ENCODE results near the gene MYPN.

The MYPN gene

DNA sequence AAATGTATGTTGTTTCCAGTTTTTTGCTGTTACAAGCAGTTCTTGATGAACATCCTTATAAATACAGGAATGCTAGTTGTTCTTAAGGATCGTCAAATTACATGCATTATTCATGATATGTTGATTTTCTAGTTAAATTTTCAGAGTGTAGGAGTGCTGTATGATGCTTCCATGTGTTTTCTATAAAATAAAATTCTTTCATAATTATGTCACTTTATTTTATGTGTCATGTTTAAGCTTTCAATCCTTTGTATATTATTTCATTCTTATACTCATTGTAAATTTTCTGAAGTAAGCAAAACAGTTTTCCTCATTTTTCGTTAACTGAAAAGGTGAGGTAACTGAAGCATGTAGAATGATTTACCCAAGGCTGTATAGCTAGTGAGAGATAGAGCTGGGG is 16.8 kb upstream of the MYPN start:
- no peak for DNase-seq (ENCODE audit: low read depth in 2 of 3, low spot score in 2 of 3)

DNA sequence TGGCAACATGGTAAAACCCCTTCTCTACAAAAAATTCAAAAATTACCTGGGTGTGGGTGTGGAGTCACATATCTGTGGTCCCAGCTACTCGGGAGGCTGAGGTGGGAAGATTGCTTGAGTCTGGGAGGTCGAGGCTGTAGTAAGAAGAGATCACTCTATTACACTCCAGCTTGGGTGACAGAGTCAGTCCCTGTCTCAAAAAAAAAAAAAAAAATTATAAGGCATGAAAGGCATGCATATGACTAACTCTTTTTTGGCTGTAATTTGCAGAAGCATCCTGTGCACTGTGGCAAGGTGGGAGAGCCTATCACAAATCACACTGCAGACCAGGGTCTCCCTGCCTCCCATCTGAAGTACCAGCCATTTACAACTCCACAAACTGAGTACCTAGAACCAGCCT is 14.1 kb upstream of the MYPN start:
- no peak for DNase-seq (ENCODE audit: low read depth in 2 of 3, low spot score in 2 of 3)

DNA sequence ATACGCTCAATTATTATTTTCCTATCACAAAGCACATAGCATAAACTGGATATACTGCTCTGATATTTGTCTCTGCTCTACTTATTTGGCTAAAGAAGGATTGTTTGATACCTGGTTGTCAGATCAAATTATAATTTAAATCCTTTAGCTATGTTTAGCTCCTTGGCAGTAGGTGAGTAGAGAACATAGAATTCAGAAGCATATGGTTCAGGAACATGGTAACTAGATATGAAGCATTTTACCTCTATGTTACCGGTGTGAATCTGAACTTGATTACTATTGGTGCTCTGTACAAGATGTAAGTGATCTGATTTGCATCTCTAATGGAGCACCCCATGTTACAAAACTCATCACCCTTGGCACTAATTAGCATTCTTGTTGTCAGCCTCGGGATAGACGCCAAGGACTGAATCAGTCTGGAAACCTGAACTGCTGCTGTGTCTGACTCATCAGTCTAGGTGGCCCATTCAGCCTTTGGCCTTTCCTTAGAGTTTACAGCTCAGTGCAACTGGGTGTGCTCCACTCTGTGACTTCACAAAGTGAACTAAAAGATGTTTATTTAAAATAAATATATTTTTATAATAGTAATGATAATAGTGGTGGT is 12.3 kb upstream of the MYPN start:
- DNase-seq (ENCODE audit: low read depth in 2 of 3, low spot score in 2 of 3) = no peak

DNA sequence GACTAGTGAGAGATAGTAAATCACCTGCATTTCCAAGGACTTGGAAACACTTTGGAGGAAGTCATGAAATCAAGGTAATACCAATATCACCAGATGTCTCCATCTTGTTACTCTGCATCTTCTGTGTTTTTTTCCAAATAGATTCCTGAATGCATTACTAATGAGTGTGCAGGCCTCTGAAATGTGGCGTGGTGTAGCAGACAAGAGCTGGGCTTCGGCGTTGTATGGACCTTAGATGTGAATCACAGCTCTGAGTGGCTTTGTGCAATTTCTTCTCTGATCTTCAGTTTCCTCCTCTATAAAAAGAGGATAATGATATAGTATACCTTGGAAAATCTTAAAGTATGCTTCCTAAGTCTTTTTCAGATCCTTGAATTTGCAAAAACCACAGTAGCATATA is 9.6 kb upstream of the MYPN start:
- DNase-seq (ENCODE audit: low read depth in 2 of 3, low spot score in 2 of 3) = no peak

DNA sequence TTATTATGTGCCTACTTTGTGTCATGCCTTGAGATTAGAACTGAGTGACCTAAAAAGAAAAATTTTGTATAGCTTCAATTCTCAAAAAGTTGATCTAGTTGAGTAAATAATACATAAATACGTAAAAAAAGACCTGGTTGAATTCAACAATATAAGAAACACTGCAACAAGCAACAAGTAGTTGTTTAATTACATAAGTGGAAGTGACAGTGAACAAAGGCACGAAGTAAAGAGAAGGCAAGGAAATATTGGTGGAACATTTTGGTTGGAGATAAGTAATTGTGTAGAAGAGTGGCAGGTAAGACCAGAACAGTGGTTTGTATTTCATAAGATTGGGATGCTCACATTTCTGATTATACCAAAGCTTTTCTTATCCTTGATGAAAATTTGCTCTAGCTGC is 8.2 kb upstream of the MYPN start:
- DNase-seq (ENCODE audit: low read depth in 2 of 3, low spot score in 2 of 3) = no peak

DNA sequence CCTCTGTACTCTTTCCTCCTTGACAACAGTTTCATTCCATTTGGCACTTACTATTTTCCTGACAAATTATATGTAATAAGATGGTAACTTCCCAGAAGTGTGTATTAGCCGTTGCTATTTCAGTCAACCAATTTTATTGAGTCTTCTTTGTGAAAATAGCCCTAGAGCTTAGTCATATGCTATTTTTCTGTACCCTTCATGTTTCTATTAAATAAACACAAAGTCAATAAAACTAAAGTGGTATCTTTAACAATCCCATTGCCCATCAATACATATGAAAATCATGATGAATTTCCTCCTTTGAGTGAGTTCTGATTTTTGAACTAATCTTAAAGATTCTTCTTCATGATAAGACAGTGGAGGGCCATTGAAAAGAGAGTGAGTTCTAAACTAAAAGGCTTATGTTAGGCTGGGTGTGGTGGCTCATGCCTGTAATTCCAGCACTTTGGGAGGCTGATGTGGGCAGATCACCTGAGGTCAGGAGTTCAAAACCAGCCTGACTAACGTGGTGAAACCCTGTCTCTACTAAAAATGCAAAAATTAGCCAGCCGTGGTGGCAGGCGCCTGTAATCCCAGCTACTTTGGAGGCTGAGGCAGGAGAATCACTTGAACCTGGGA is 5.9 kb upstream of the MYPN start:
- no peak for DNase-seq (ENCODE audit: low read depth in 2 of 3, low spot score in 2 of 3)

DNA sequence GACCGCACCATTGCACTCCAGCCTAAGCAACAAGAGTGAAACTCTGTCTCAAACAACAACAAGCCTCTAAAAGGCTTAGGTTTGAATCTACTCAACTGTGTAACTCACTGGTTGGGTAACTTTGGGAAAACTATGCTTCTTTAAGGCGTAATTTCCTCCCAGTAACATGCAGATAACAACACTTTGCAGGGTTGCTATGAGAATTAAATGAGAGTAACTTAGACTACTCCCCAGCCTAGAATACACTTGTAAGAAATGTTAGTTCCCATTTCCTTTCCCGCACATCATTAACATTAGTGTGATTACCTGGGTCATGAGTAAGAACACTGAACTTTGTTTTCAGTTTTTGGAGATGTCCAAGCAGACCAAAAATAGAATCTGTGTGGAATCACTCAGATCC is 5.4 kb upstream of the MYPN start:
- no peak for DNase-seq (ENCODE audit: low read depth in 2 of 3, low spot score in 2 of 3)

DNA sequence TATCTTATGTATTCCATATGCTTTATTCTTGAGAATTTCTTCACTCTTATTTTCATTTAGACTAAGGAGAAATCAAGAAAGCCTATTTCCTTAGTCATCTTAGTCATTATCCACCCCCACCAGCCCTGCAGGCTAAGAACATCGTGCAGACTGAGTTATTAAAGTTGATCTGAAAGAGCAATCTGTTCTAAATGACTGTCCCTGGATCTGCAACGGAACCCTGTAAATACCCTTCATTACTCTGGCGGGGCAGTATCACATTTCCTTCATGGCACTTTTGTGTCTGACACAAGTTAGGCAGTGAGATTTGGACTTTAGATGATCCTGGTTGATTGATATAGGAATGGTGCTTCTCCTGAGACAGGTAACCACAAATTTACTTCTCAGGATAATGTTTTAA is 3.5 kb upstream of the MYPN start:
- DNase-seq (ENCODE audit: low read depth in 2 of 3, low spot score in 2 of 3) = no peak

DNA sequence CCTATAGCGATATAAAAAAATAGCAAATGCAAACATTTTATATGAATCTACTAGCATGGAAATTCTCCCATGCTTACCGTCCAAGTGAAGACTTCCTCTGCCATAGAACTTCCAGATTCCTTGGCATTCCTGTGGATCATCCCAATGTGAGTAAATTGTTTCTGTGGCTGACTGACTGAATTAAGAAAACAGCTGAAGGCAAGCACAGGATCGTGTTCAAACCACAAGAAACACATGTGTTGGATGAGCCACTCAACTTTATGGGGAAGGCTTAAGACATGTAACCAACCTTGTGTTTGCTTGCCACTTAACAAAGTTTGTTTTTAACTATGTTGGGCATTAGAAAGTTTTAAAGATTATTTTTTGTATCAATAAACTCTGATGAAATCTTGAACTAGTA is 2.6 kb upstream of the MYPN start:
- DNase-seq (ENCODE audit: low read depth in 2 of 3, low spot score in 2 of 3) = no peak

DNA sequence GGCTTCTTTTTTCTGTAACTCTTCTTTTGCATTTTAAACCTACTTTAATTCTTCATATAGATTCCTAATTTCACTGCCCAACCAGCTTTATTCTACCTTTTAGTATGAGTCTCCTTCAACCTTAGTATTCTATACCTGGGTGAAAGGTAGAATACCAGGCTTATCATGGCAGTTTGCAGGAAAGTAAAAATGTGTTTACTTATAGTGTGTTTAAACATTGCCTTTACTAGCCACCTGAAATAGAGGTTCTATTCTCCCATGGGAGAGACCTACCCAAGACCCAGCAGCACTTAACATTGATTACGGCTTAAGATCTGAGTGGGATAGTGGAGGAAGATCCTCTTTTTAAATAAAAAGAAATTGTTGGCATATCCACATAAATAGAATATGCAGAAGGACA is 1.6 kb upstream of the MYPN start:
- no peak for DNase-seq (ENCODE audit: low read depth in 2 of 3, low spot score in 2 of 3)

DNA sequence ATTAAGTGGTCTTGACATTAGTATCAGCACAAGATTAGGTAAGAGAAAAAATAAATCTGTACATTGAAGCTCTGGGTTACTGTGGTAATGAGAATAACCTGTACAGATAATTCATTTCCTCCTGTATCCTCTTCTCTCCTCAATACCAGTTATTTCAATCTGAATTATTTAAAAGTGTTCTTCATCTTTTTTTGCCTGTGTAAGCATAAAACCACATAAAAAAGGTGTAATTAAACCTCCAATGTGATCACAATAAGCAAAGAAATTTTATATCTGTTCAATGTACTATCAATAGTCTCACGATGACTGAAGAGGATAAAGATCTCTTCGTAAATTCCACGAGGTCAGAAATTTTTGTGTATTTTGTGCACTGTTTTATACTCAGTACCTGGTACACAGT is 1.2 kb upstream of the MYPN start:
- no peak for DNase-seq (ENCODE audit: low read depth in 2 of 3, low spot score in 2 of 3)

DNA sequence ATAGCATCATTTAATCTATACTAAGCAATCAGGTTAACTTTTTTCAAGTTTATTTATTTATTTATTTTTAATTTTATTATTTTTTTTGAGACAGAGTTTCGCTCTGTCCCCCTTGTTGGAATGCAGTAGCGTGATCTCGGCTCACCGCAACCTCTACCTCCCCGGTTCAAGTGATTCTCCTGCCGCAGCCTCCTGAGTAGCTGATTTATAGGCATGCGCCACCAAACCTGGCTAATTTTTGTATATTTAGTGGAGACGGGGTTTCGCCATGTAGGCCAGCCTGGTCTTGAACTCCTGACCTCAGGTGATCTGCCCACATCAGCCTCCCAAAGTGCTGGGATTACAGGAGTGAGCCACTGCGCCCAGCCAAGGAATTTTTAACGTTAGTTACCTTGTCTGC is 635 bp upstream of the MYPN start:
- no peak for DNase-seq (ENCODE audit: low read depth in 2 of 3, low spot score in 2 of 3)

DNA sequence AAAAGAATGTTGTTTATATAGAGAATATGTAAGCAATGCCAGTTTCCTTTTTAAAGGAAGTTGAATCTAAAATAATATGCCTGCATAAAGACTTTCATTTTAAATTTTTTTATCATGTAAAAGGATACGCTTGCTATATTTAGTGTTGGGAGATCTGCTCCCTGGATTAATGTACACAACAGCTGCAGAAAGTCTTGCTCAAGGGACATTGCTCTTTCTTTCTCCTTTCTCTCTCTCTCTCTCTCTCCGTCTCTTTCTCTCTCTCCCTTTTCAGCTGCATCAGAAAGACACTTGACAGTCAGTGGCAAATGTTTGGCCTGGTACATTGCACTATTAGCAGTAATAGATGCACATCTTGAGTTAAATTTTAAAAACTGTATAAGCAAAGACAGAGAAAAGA is 739 bp downstream of the MYPN start:
- no peak for DNase-seq (ENCODE audit: low read depth in 2 of 3, low spot score in 2 of 3)

DNA sequence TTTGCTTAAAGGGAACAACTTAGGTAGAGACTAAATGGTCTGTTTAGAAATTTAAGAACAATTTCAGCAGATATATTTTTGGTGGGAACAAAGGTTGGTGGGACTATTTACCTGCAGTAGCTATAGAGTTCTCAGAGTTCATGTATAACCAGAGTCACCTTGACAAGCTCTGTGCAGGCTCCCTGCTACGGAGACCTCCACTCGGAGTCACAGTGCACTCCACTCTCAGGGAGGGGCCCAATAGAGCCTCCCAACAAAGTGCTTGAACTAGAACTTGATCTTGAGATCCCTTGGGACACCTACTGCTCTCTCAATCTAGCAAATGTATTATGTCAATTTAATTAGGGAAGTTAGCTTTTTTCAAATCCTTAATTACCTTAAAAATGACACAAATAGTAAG is 2.3 kb downstream of the MYPN start:
- no peak for DNase-seq (ENCODE audit: low read depth in 2 of 3, low spot score in 2 of 3)

DNA sequence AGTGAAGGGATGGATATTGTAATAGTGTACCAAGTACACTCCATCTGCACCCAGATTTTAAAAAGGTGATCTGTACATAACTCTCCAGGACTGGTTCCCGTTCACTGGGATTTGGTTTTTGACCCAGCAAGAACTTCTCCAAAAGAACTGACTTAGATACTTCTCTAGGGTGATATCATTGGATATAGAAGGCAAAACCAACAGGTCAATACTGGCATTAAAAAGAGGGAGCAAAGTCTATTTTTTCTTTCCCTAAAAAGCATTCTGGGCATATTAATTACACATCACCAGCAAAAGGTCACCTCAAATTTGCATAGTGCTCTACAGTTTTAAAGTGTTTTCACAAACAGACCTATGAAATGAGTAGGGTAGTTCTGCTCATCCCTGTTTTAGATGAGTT is 3.5 kb downstream of the MYPN start:
- DNase-seq (ENCODE audit: low read depth in 2 of 3, low spot score in 2 of 3) = no peak

DNA sequence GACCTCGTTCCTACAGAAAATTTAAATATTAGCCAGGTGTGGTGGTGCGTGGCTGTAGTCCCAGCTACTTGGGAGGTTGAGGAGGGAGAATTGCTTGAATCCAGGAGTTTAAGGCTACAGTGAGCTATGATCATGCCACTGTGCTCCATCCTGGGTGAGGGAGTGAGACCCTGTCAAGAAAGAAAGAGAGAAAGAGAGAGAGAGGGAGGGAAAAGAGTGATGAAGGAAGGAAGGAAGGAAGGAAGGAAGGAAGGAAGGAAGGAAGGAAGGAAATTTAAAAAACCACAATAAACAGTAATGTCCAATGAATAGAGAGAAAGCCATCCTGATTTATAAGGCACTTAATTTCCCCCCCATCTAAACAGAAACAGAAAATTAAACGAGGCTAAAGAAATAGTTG is 9.4 kb downstream of the MYPN start:
- no peak for DNase-seq (ENCODE audit: low read depth in 2 of 3, low spot score in 2 of 3)

DNA sequence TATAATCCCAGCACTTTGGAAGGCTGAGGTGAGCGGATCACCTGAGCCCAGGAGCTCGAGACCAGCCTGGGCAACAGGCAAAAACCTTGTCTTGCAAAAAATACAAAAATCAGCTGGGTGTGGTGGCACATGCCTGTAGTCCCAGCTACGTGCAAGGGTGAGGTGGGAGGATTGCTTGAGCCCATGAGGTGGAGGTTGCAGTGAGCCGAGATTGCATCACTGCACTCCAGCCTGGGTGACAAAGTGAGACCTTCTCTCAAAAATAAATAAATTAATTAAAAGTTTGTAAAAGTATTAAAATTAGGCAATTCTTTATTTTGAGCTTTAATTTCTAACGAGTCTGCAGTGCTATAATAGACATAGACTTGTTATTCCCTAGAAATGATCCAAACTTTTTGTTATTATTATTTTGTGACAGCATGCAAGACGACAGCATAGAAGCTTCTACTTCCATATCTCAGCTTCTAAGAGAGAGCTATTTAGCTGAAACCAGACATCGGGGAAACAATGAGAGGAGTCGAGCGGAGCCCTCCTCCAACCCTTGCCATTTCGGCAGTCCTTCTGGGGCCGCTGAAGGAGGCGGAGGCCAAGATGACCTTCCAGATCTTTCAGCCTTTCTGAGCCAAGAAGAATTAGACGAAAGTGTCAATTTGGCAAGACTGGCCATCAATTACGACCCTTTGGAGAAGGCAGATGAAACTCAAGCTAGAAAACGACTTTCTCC is 11.9 kb downstream of the MYPN start:
- DNase-seq (ENCODE audit: low read depth in 2 of 3, low spot score in 2 of 3) = no peak

DNA sequence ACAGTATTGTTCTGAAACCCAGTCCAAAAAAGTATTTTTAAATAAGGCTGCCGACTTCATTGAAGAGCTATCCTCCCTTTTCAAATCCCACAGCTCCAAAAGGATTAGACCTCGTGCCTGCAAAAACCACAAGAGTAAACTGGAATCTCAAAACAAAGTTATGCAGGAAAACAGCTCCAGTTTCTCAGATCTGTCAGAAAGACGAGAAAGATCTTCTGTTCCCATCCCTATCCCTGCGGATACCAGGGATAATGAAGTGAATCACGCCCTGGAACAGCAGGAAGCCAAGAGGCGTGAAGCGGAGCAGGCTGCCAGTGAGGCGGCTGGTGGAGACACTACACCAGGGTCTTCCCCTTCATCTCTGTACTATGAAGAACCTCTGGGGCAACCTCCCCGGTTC is 12.6 kb downstream of the MYPN start:
- DNase-seq (ENCODE audit: low read depth in 2 of 3, low spot score in 2 of 3) = no peak

DNA sequence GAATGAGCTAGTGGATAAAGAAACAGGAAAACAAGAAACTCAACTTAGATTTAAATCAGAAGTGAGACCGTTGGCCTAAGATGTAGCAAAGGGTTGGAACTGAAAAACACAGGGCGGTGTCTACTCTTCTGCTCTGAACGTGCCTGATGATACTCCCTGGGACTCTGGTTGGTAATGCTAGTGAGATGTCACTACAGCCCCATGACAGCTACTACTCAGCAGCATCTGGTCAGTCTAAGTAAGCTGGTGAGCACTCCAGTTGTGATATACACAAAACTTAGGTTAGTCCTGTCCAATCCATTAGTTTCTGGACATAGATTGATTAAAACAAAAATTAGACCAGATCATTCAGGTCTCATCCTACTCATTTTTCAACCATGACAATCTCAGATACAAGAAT is 15.4 kb downstream of the MYPN start:
- no peak for DNase-seq (ENCODE audit: low read depth in 2 of 3, low spot score in 2 of 3)

DNA sequence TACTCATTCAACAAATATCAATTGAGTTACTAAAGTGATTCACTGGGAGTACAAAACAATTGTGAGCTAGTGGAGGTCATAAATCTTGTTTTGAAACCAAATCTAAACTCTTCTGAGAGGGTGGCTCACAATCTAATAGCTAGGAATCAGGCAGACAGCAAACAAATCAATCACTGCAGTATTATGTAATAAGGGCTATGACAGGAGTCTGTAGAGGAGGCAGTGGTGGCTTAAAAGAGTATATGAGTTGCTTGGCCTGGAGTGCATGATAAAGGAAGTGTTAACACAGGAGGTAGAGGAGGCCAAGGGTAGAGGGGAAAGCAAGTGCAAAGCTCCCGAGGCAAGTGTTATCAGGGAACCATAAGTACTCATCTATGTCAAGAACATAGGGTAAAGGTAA is 16.5 kb downstream of the MYPN start:
- DNase-seq (ENCODE audit: low read depth in 2 of 3, low spot score in 2 of 3) = no peak

DNA sequence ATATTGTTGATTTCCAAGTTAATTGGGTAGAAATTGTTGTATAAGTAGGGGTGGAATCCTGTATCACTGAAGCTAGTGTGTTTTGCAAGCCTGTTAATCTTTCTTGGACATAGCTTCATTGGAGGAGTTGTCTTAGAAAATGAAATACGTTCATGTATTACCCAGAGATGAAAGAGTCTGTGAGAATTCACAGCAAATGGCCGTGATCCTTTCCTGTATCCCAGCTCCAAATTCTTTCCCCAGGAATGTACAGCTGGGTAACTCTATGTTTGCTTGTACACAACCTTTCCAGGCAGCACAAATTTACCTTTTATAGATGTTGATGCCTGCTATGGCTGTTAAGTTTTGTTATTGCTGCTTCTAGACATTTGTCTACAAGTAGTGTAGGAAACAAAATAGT is 18.7 kb downstream of the MYPN start:
- DNase-seq (ENCODE audit: low read depth in 2 of 3, low spot score in 2 of 3) = no peak

DNA sequence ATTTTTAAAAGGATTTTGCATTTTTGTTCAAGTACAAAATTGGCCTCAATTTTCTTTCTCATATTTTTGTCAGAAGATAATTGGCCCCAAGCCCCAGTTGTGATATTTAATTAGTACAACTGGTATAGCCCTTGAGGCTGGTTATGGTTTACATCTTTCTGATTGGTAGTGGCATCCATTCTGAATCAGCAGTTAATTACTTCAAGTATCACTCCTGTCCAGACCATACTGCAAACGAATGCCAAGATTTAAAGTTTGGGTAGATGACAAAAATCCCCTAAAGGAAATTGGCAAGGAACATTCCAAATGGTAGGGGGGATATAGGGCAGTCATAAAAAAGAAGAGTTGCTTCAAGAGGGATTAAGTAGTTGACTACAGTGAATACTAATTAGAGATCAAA is 23.1 kb downstream of the MYPN start:
- no peak for DNase-seq (ENCODE audit: low read depth in 2 of 3, low spot score in 2 of 3)

DNA sequence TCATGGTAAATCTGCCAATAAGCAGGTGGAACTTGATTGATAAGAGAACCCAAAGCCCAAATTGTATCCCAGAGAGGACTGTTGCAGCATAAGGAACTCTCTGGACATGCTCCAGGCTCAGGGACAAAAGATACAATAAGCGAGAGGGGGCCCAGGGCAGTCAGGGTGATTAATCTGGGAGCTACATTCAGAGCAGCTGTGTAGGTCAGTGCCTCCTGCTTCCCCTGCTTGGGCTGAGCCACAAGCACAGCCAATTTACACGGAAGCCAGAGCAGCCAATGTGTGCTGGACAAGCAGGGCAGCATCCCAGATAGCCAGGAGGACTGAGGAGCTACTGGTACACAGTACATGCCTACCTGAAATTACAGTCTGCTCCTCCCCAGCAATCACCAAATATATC is 24.2 kb downstream of the MYPN start:
- DNase-seq (ENCODE audit: low read depth in 2 of 3, low spot score in 2 of 3) = no peak

All from activated CD8-positive, alpha-beta memory T cell treated with anti-CD3 and anti-CD28 coated beads for 48 hours (primary cell).